Activated CD4-positive, alpha-beta T cell treated with anti-CD3 and anti-CD28 coated beads for 36 hours (primary cell): ENCODE measurements around the gene HSPH1. TPM values are rescaled to one million over a fixed set of nuclear protein-coding genes. Genes with fewer than 3 reads are reported as not detected.
A peak's percentile ranks its signal among the peaks of the same experiment; 100 is the strongest.

Experiments
- ATAC-seq: fragments of 200-7000 bp; cut with Tn5 transposase; one replicate; pipeline ENCODE4 v1.10.0; 2021; ENCODE audit warnings: mild to moderate bottlenecking, moderate library complexity
- CTCF ChIA-PET: fragments of 350-600 bp; sonication (Branson Sonifier 250); formaldehyde crosslinking; loops from one replicate; lab custom pipeline; 2021; ENCODE audit warnings: antibody characterized with exemption; lab: Charles Lee
- POLR2A ChIA-PET: fragments of 350-600 bp; sonication (Branson Sonifier 250); formaldehyde crosslinking; loops from one replicate; lab custom pipeline; 2021; ENCODE audit warnings: antibody characterized with exemption, inconsistent platforms; lab: Charles Lee
- DNase-seq: peaks from one replicate; pipeline ENCODE4 v3.0.0-alpha.2; 2020
- H3K27ac Mint-ChIP-seq: one replicate; pipeline ENCODE4 v1.8.0; 2021; ENCODE audit warnings: mixed read lengths
- H3K27me3 Mint-ChIP-seq: one replicate; pipeline ENCODE4 v1.8.0; 2021; ENCODE audit warnings: mixed read lengths
- H3K36me3 Mint-ChIP-seq: one replicate; pipeline ENCODE4 v1.8.0; 2021; ENCODE audit warnings: low read depth, mixed read lengths
- H3K4me1 Mint-ChIP-seq: one replicate; pipeline ENCODE4 v1.8.0; 2021; ENCODE audit warnings: mixed read lengths
- H3K4me3 Mint-ChIP-seq: one replicate; pipeline ENCODE4 v1.8.0; 2021; ENCODE audit warnings: mild to moderate bottlenecking, moderate library complexity, mixed read lengths
- H3K9me3 Mint-ChIP-seq: one replicate; pipeline ENCODE4 v1.8.0; 2021; ENCODE audit warnings: low read depth, mixed read lengths
- intact Hi-C, 2 experiments: fragments of 100-400 bp; cut with DNase I in 1 of 2; cut with micrococcal nuclease in 1 of 2; formaldehyde crosslinking; loops; one replicate each; pipeline versions ENCODE4 v1.14.2 to v1.15.1; 2022 to 2024; cut with DNase I, micrococcal nuclease
- total RNA-seq, 2 experiments: library from RNA; stranded (reverse); gene quantifications; one replicate each; pipeline ENCODE4 v1.2.3, GENCODE V29; 2021

The HSPH1 gene
- total RNA-seq, 2 experiments from 2014 or later = 229 to 259 TPM

DNA sequence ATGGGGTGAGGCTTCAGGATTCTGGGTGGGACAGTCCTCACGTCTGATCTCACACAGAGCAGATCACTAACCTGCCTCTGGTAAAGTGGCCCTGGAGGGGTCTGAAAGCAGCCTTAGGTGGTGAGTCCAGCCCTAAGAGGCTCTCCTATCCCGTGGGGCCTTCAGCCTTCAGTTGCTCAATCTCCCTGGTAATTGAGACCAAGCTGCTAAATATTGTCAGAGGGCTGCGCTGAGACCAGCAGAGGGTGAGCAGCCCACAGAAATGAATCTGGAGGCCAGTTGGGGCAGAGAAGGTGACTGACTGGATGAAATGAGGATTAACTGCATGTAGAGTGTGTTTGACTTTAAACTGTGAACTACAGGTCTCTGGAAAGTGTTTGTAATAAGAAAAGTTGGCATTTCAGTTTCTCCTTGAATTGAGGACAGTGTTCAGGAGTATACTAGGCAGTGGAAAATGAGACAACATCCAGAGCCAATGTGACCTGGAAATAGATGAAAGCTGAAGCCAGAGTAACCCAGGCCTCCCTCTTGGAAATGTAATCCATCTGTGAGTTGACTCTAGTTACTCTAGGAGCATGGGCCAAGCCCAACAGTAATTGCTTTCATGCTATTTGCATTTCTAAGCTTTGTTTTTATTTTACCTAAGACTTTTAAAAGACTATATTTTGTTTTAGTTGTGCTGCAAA lies 14.3 kb upstream of the HSPH1 start:
- POLR2A ChIA-PET = no interaction called here
- Mint-ChIP-seq H3K4me1 (no peaks in the 10 kb centered on the region), H3K27ac (no peak overlapping the region), H3K36me3 (no peaks in the 10 kb centered on the region), H3K27me3 (peaks cover 5% of the 10 kb centered on the region), H3K4me3 (no peak overlapping the region), H3K9me3 (peaks cover 2% of the 10 kb centered on the region)
- DNase-seq (no peak), ATAC-seq (no peak)
- intact Hi-C loops = no loop called here
- CTCF ChIA-PET = interaction anchor here (0.8 to 1.1 kb wide), 2 partner anchors 17 to 21 kb away, joined by 3 to 5 read pairs; no protein-coding TSS in a partner anchor

DNA sequence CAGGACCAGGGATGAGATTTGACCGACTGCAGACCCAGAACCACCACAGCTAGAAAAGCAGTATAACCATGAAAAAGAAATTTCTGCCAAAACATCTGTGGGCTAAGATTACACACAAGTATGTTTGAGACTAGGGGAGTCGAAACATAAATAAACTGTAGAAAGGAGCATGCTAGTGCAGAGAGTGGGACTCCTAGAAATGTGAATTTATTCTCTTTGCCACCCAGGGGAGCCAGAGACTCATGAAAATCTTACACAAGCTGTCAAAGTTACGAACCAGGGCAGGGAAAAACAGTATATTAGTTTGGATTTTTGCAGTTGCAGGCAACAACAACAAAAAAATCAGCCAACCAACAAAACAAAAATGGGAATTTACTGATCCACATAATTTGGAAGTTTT lies 12.3 kb upstream of the HSPH1 start:
- no peak overlapping the region for H3K27ac Mint-ChIP-seq
- H3K4me3 Mint-ChIP-seq = no peak overlapping the region
- ChIA-PET CTCF (no interaction called here), POLR2A (no interaction called here)
- DNase-seq (no peak), ATAC-seq (no peak)
- peaks cover 2% of the 10 kb centered on the region for H3K9me3 Mint-ChIP-seq
- H3K27me3 Mint-ChIP-seq = peaks cover 5% of the 10 kb centered on the region
- no peaks in the 10 kb centered on the region for H3K36me3 Mint-ChIP-seq
- H3K4me1 Mint-ChIP-seq = no peaks in the 10 kb centered on the region
- intact Hi-C loops = no loop called here

- intact Hi-C loops = no loop called here
- no peak for DNase-seq
- no peak for ATAC-seq
- POLR2A ChIA-PET = no interaction called here
- peaks cover 5% of the 10 kb centered on the region for H3K27me3 Mint-ChIP-seq
- no peak overlapping the region for H3K27ac Mint-ChIP-seq
- H3K36me3 Mint-ChIP-seq = no peaks in the 10 kb centered on the region
- peaks cover 2% of the 10 kb centered on the region for H3K4me1 Mint-ChIP-seq
- no peaks in the 10 kb centered on the region for H3K9me3 Mint-ChIP-seq
- no peak overlapping the region for H3K4me3 Mint-ChIP-seq
- CTCF ChIA-PET = no interaction called here
Measured at GRCh38 chr13:31172535-31172934, 10.8 kb upstream of the HSPH1 start.

DNA sequence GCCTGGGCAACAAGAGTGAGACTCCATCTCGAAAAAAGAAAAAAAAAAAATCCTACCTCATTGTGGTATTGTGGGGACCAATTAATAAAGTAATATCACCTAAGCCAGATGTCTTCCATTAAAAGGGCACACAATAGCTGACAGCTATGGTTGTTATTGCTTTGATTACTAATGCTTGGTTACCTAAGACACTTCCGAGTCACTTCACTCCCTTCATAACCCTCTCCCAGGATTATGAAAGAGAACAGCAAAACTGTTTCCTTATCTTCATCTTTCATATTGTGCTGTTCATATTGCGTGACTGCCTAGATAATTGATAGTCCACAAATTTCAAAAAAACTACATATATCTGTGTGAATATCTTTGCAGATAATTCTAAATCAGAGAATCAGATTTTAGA lies 10.3 kb upstream of the HSPH1 start:
- Mint-ChIP-seq H3K36me3 (no peaks in the 10 kb centered on the region), H3K4me3 (no peak overlapping the region), H3K27ac (no peak overlapping the region), H3K4me1 (peaks cover 2% of the 10 kb centered on the region), H3K27me3 (peaks cover 5% of the 10 kb centered on the region), H3K9me3 (no peaks in the 10 kb centered on the region)
- intact Hi-C loops = no loop called here
- CTCF ChIA-PET = no interaction called here
- POLR2A ChIA-PET = no interaction called here
- ATAC-seq (no peak), DNase-seq (no peak)

DNA sequence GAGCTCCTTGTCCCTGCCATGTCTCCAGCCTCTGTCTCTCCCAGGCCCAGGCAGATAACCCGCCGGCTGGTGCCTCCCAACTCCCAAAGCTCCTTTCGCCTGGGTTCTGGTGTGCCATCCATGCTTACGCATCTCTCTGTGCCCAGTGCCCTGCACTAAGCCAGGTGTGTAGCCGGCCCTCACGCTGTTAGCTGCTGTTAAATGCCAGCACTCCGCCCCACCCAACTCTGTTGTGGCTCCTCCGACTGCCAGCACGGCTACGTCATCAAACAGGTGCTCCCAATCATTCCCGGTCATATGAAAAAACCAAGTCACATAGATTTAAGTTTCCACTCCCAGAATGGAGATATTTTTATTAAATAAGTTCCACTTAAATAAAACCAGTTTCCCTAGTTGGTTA lies 7.0 kb upstream of the HSPH1 start:
- ATAC-seq (no peak), DNase-seq (no peak)
- H3K36me3 Mint-ChIP-seq = no peaks in the 10 kb centered on the region
- no peak overlapping the region for H3K27ac Mint-ChIP-seq
- H3K27me3 Mint-ChIP-seq = peaks cover 5% of the 10 kb centered on the region
- CTCF ChIA-PET = no interaction called here
- no peaks in the 10 kb centered on the region for H3K9me3 Mint-ChIP-seq
- H3K4me1 Mint-ChIP-seq = peaks cover 3% of the 10 kb centered on the region
- intact Hi-C loops = loop anchor here in 1 of 2 experiments (10.0 kb wide), 1 partner anchor 1314 kb away; the partner anchor contains the start of gene UBL3
- POLR2A ChIA-PET = interaction anchor here (0.7 kb wide), 1 partner anchor 782 kb away, joined by 4 read pairs; no protein-coding TSS in a partner anchor
- H3K4me3 Mint-ChIP-seq = no peak overlapping the region

- no peak overlapping the region for H3K4me3 Mint-ChIP-seq
- H3K4me1 Mint-ChIP-seq = peaks cover 8% of the 10 kb centered on the region
- peaks cover 3% of the 10 kb centered on the region for H3K27me3 Mint-ChIP-seq
- ATAC-seq (no peak), DNase-seq (no peak)
- POLR2A ChIA-PET = no interaction called here
- H3K36me3 Mint-ChIP-seq = no peaks in the 10 kb centered on the region
- no peaks in the 10 kb centered on the region for H3K9me3 Mint-ChIP-seq
- no peak overlapping the region for H3K27ac Mint-ChIP-seq
- CTCF ChIA-PET = interaction anchor here (1.4 kb wide), 1 partner anchor 18 kb away, joined by 3 read pairs; no protein-coding TSS in a partner anchor
- intact Hi-C loops = loop anchor here in 1 of 2 experiments (10.0 kb wide), 1 partner anchor 1313 kb away; the partner anchor contains the start of gene UBL3
Measured at GRCh38 chr13:31168166-31168565, 6.5 kb upstream of the HSPH1 start.

- Mint-ChIP-seq H3K4me3 (no peak overlapping the region), H3K36me3 (no peaks in the 10 kb centered on the region), H3K27ac (no peak overlapping the region), H3K4me1 (peaks cover 11% of the 10 kb centered on the region), H3K27me3 (no peaks in the 10 kb centered on the region), H3K9me3 (no peaks in the 10 kb centered on the region)
- ChIA-PET CTCF (interaction anchor here (0.6 to 1.4 kb wide), 2 partner anchors 17 to 26 kb away, joined by 3 read pairs; no protein-coding TSS in a partner anchor), POLR2A (no interaction called here)
- ATAC-seq (peak; percentile 36), DNase-seq (no peak)
- intact Hi-C loops = loop anchor here in 1 of 2 experiments (1.0 to 10.0 kb wide), 2 partner anchors 31 to 1313 kb away; partner anchors contain the start of gene UBL3
Measured at GRCh38 chr13:31167490-31167889, 5.8 kb upstream of the HSPH1 start.

- ChIA-PET CTCF (no interaction called here), POLR2A (no interaction called here)
- Mint-ChIP-seq H3K4me3 (no peak overlapping the region), H3K36me3 (no peaks in the 10 kb centered on the region), H3K4me1 (peaks cover 11% of the 10 kb centered on the region), H3K27me3 (no peaks in the 10 kb centered on the region), H3K27ac (no peak overlapping the region), H3K9me3 (no peaks in the 10 kb centered on the region)
- intact Hi-C loops = loop anchor here in 1 of 2 experiments (10.0 kb wide), 1 partner anchor 1312 kb away; the partner anchor contains the start of gene UBL3
- ATAC-seq = no peak
- DNase-seq = no peak
Measured at GRCh38 chr13:31166591-31166990, 4.9 kb upstream of the HSPH1 start.

GRCh38 chr13:31162151-31163008 lies 676 bp upstream of the HSPH1 start:
- POLR2A ChIA-PET = no interaction called here
- CTCF ChIA-PET = interaction anchor here (1.0 to 2.3 kb wide), 3 partner anchors 37 to 117 kb away, joined by 5 to 10 read pairs (median 9); partner anchors contain the start of gene B3GLCT
- peak overlapping the region; percentile 88 for H3K4me3 Mint-ChIP-seq

GRCh38 chr13:31160857-31161556 lies 697 bp downstream of the HSPH1 start:
- DNase-seq (peak; percentile 84), ATAC-seq (peak; percentile 14)
- H3K9me3 Mint-ChIP-seq = no peaks in the 10 kb centered on the region
- H3K36me3 Mint-ChIP-seq = peaks cover 37% of the 10 kb centered on the region
- H3K27me3 Mint-ChIP-seq = no peaks in the 10 kb centered on the region
- H3K4me3 Mint-ChIP-seq = peak overlapping the region; percentile 88
- CTCF ChIA-PET = interaction anchor here (0.9 to 2.2 kb wide), 3 partner anchors 39 to 116 kb away, joined by 3 to 9 read pairs (median 6); partner anchors contain the start of gene B3GLCT
- intact Hi-C loops = loop anchor here (1.0 to 10.0 kb wide), 7 partner anchors 421 to 1306 kb away; partner anchors contain the start of genes BRCA2 (in 1 of the 2), HMGB1 (in 1 of the 2), N4BP2L1 (in 1 of the 2) and UBL3 (in 1 of the 2)
- peak overlapping the region; percentile 100 for H3K27ac Mint-ChIP-seq
- H3K4me1 Mint-ChIP-seq = peaks cover 32% of the 10 kb centered on the region
- POLR2A ChIA-PET = interaction anchor here (0.5 to 1.0 kb wide), 8 partner anchors 11 to 854 kb away, joined by 3 to 6 read pairs (median 4); no protein-coding TSS in a partner anchor

More at GRCh38 chr13:31162151-31163008, 676 bp upstream of the HSPH1 start:
- Mint-ChIP-seq H3K4me1 (peaks cover 28% of the 10 kb centered on the region), H3K9me3 (no peaks in the 10 kb centered on the region), H3K27me3 (no peaks in the 10 kb centered on the region), H3K27ac (peak overlapping the region; percentile 100), H3K36me3 (peaks cover 32% of the 10 kb centered on the region)
- intact Hi-C loops = loop anchor here (1.0 to 10.0 kb wide), 13 partner anchors 37 to 1567 kb away; partner anchors contain the start of genes USPL1 (in 2 of the 2), B3GLCT (in 1 of the 2), BRCA2 (in 1 of the 2) and KATNAL1 (in 1 of the 2)
- DNase-seq (peak; percentile 97), ATAC-seq (peak; percentile 91)
